Left kidney (tissue), 2 donors: ENCODE results near the gene ATP6V1G3. TPM values are rescaled to one million over a fixed set of nuclear protein-coding genes. Genes with fewer than 3 reads are reported as not detected.
A peak's percentile ranks its signal among the peaks of the same experiment; 100 is the strongest.
"Not testable (repeated sequence)": the region's sequence is repeated elsewhere in the genome, so short reads cannot be mapped to it uniquely, and the experiment has no call there.

Source experiments
- DNase-seq: peaks from one replicate; pipeline ENCODE4 v3.0.0-alpha.2; 2013
- polyA plus RNA-seq: library from polyadenylated mRNA; unstranded; fragments of 120-200 nt; gene quantifications from one replicate; pipeline ENCODE4 v1.2.1, GENCODE V29; 2013; ENCODE audit not compliant: insufficient read length

The ATP6V1G3 gene
- polyA plus RNA-seq, 1 donor: 3.2 TPM

- DNase-seq: no peak
These were observed 3.3 kb upstream of the ATP6V1G3 start for GRCh38 chr1:198543670-198544260.

GRCh38 chr1:198542632-198543031 is 2.2 kb upstream of the ATP6V1G3 start:
- no peak for DNase-seq

- DNase-seq: no peak
These were observed 1.3 kb upstream of the ATP6V1G3 start for GRCh38 chr1:198541737-198542136.

GRCh38 chr1:198538579-198539364 is 1.7 kb downstream of the ATP6V1G3 start:
- no peak for DNase-seq

- no peak for DNase-seq
These were observed 4.8 kb downstream of the ATP6V1G3 start for GRCh38 chr1:198535631-198536030.

- DNase-seq: no peak
These were observed 5.7 kb downstream of the ATP6V1G3 start for GRCh38 chr1:198534548-198535418.

- DNase-seq: no peak
These were observed 8.6 kb downstream of the ATP6V1G3 start for GRCh38 chr1:198531891-198532290.

GRCh38 chr1:198530953-198531352 is 9.5 kb downstream of the ATP6V1G3 start:
- no peak for DNase-seq

GRCh38 chr1:198529414-198529813 is 11.1 kb downstream of the ATP6V1G3 start:
- DNase-seq: peak; percentile 15

GRCh38 chr1:198528364-198528763 is 12.1 kb downstream of the ATP6V1G3 start:
- DNase-seq: no peak

GRCh38 chr1:198524556-198524955 is 15.9 kb downstream of the ATP6V1G3 start:
- no peak for DNase-seq

GRCh38 chr1:198524127-198524526 is 16.4 kb downstream of the ATP6V1G3 start:
- not testable (repeated sequence) for DNase-seq

GRCh38 chr1:198523182-198523950 is 17.1 kb downstream of the ATP6V1G3 start:
- no peak for DNase-seq

GRCh38 chr1:198520524-198521254 is 19.8 kb downstream of the ATP6V1G3 start:
- DNase-seq: no peak

- no peak for DNase-seq
These were observed 20.6 kb downstream of the ATP6V1G3 start for GRCh38 chr1:198519639-198520501.

GRCh38 chr1:198517623-198518199 is 22.8 kb downstream of the ATP6V1G3 start:
- no peak for DNase-seq

GRCh38 chr1:198500096-198500495 is 40.4 kb downstream of the ATP6V1G3 start:
- no peak for DNase-seq

GRCh38 chr1:198499588-198499987 is 40.9 kb downstream of the ATP6V1G3 start:
- no peak for DNase-seq

GRCh38 chr1:198498881-198499280 is 41.6 kb downstream of the ATP6V1G3 start:
- DNase-seq: no peak

- no peak for DNase-seq
These were observed 42.4 kb downstream of the ATP6V1G3 start for GRCh38 chr1:198498103-198498385.
